Activated B cell treated with CpG ODN at 0.5 μM for 24 hours (primary cell): ENCODE data around the gene SNRNP25. TPM values are rescaled to one million over a fixed set of nuclear protein-coding genes. Genes with fewer than 3 reads are reported as not detected.

Source experiments
- ATAC-seq: fragments of 200-7000 bp; cut with Tn5 transposase; one replicate; pipeline ENCODE4 v1.10.0; 2021; ENCODE audit warnings: low read depth, mild to moderate bottlenecking, moderate library complexity
- CTCF ChIA-PET: fragments of 350-600 bp; sonication (Branson Sonifier 250); formaldehyde crosslinking; loops from one replicate; lab custom pipeline; 2021; ENCODE audit warnings: antibody characterized with exemption; lab: Charles Lee
- POLR2A ChIA-PET: fragments of 350-600 bp; sonication (Branson Sonifier 250); formaldehyde crosslinking; loops from one replicate; lab custom pipeline; 2021; ENCODE audit warnings: antibody characterized with exemption; lab: Charles Lee
- DNase-seq: peaks from one replicate; pipeline ENCODE4 v3.0.0; 2022
- H3K27ac Mint-ChIP-seq: one replicate; pipeline ENCODE4 v1.8.0; 2020; ENCODE audit warnings: mixed read lengths
- H3K27me3 Mint-ChIP-seq: one replicate; pipeline ENCODE4 v1.8.0; 2021; ENCODE audit warnings: mixed read lengths
- H3K36me3 Mint-ChIP-seq: one replicate; pipeline ENCODE4 v1.8.0; 2021; ENCODE audit warnings: low read depth, mixed read lengths
- H3K4me1 Mint-ChIP-seq: one replicate; pipeline ENCODE4 v1.8.0; 2021; ENCODE audit warnings: mixed read lengths
- H3K4me3 Mint-ChIP-seq: one replicate; pipeline ENCODE4 v1.8.0; 2020; ENCODE audit warnings: mild to moderate bottlenecking, mixed read lengths
- H3K9me3 Mint-ChIP-seq: one replicate; pipeline ENCODE4 v1.8.0; 2020; ENCODE audit warnings: mixed read lengths
- CTCF ChIP-seq: fragments of 200-600 bp; IDR thresholded peaks from one replicate; pipeline ENCODE4 v1.8.0; 2022; ENCODE audit warnings: antibody characterized with exemption, mild to moderate bottlenecking
- intact Hi-C: fragments of 100-400 bp; cut with micrococcal nuclease; formaldehyde crosslinking; loops from one replicate; pipeline ENCODE4 v1.15.1; 2024
- total RNA-seq: library from RNA; stranded (reverse); gene quantifications from 2 replicates; pipeline ENCODE4 v1.2.3, GENCODE V29; 2022

Gene SNRNP25
- total RNA-seq, 1 donor from 2014 or later, result 34.9 TPM

DNA sequence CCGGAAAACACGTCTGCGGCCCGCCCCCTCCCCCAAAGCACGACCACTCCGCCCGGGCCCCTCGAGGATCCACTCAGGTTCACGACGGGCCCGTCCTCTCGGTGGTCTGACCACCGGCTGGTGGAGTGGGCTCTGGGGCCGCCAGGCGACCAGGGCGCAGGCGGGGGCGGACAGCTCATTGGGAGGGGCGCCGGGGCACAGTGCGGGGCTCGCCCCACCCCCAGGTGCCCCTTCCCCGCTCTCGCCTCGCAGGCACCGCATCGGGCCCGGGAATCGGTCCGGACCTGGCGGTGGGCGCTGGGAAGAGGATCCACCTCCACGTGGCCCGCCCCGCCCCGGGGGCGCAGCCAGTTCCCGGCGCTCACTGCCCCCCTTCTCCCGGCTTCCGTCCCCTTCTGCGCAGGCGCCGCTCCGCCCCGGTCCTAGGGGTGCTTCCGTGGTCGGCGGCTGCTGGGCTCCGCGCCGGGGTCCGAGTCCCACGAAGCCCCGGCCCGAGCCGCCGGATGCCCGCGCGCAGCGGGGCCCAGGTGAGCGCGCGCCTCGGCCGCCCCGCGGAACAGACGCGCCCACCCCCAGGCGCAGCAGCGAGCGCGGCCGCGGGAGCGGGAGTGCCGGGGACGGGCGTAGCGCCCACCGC is 24.3 kb downstream of the SNRNP25 start, which contains the start of gene MPG:
TSS of gene MPG (plus strand) at position 419 of the 637 bp plus-strand sequence. CDS start at position 504, 85 bp downstream.
- peak within 1 kb of the TSS; percentile 88 for H3K27ac Mint-ChIP-seq

DNA sequence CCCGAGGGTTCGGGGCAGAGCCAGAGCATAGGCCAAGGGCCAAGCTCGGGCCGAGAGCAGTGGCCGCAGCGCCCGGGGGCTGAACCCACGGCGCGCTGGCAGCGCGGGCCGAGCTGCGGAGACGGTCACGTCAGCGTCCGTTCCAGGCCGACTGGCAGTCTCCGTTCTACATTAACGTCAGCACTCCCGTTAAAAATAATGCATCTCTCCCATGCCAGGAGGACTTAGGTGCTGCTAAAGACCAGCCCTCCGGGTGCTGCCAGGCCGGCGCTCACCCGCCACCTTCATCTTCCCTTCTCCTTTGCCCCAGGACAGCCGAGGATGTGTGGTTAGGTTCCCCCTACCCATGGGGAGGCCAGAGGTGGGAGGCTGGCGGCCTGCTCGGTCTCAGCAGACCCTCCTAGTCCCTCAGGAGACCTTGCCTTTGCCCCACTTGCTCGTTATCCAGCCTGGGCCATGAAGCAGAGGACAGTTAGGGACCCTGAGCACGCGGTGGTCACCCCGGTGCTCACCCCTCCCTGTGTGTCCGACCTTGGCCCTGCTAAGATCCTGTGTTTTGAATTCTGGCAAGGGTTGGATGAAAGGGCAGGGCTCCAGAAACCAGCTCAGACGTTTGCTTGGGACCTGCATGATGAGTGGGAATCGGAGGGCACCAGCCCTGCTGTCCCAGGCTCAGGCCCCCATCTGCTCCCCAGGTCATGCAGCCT is 25.0 kb downstream of the SNRNP25 start:
- no peaks in the 10 kb centered on the region for H3K9me3 Mint-ChIP-seq
- CTCF ChIA-PET, result interaction anchor here (1.9 to 3.2 kb wide), 2 partner anchors 13 to 18 kb away, joined by 4 to 19 read pairs; no protein-coding TSS in a partner anchor
- POLR2A ChIA-PET, result interaction anchor here (0.9 to 2.6 kb wide), 6 partner anchors 11 to 283 kb away, joined by 4 to 16 read pairs (median 8); partner anchors contain the start of genes POLR3K and SNRNP25
- peak overlapping the region; percentile 91 for H3K4me3 Mint-ChIP-seq
- peak overlapping the region; percentile 88 for H3K27ac Mint-ChIP-seq
- ATAC-seq (peak; percentile 19), DNase-seq (no peak)
- peaks cover 40% of the 10 kb centered on the region for H3K4me1 Mint-ChIP-seq
- H3K36me3 Mint-ChIP-seq, result peaks cover 17% of the 10 kb centered on the region
- no peak for TF ChIP-seq CTCF
- H3K27me3 Mint-ChIP-seq, result peaks cover 6% of the 10 kb centered on the region
- intact Hi-C loops, result loop anchor here (2.0 kb wide), 1 partner anchor 60 kb away; the partner anchor contains the start of gene NPRL3

More for the DNA sequence above, 24.3 kb downstream of the SNRNP25 start, which contains the start of gene MPG:
- ATAC-seq (peak; percentile 88), DNase-seq (peak; percentile 86)
- Mint-ChIP-seq H3K4me3 (peak within 1 kb of the TSS; percentile 91), H3K9me3 (no peaks in the 10 kb centered on the region), H3K27me3 (peaks cover 9% of the 10 kb centered on the region), H3K36me3 (peaks cover 16% of the 10 kb centered on the region), H3K4me1 (peaks cover 35% of the 10 kb centered on the region)
- no peak for TF ChIP-seq CTCF
- POLR2A ChIA-PET, result interaction anchor here (0.8 to 2.6 kb wide), 8 partner anchors 12 to 284 kb away, joined by 3 to 16 read pairs (median 4); partner anchors contain the start of genes NPRL3, POLR3K and SNRNP25
- intact Hi-C loops, result loop anchor here (1.0 to 2.0 kb wide), 3 partner anchors 13 to 61 kb away; partner anchors contain the start of genes NPRL3, POLR3K and SNRNP25
- CTCF ChIA-PET, result interaction anchor here (1.4 to 3.2 kb wide), 2 partner anchors 12 to 19 kb away, joined by 12 to 19 read pairs; no protein-coding TSS in a partner anchor

DNA sequence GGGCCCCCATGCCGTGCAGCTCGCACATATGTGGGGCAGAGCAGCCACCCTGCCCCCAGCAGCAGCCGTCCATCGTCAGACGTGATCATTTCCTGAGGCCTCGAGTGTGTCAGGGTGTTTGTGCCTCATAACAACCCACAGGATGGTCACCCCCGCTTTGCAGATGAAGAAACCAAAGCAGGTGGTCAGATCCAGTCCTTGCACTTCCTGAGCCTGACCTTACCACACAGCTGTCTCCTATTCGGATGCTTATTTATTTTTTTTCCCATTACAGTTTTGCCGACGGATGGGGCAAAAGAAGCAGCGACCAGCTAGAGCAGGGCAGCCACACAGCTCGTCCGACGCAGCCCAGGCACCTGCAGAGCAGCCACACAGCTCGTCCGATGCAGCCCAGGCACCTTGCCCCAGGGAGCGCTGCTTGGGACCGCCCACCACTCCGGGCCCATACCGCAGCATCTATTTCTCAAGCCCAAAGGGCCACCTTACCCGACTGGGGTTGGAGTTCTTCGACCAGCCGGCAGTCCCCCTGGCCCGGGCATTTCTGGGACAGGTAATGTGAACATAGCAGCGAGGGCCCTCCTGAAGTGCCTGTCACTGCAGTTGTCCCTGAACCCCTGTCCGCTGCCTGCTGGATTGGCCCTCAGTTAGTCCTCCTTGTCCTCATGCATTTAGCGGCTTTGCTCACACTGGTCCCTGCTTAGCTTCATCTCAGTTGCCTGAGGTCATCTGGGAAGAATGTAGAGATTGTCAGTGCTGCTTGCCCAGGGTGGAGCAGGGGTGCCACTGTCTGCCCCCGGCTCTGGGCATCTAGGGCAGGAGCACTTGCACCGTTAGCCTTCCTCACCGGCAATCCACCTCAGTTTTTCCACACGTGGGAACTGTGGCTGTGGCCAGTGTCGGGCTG is 25.8 kb downstream of the SNRNP25 start:
- DNase-seq (no peak), ATAC-seq (no peak)
- Mint-ChIP-seq H3K4me1 (peaks cover 48% of the 10 kb centered on the region), H3K36me3 (peaks cover 21% of the 10 kb centered on the region), H3K27me3 (peaks cover 2% of the 10 kb centered on the region), H3K4me3 (peak overlapping the region; percentile 91), H3K9me3 (no peaks in the 10 kb centered on the region), H3K27ac (peak overlapping the region; percentile 88)
- intact Hi-C loops, result loop anchor here (2.0 kb wide), 1 partner anchor 59 kb away; the partner anchor contains the start of gene NPRL3
- CTCF ChIA-PET, result interaction anchor here (1.9 kb wide), 1 partner anchor 14 kb away, joined by 4 read pairs; no protein-coding TSS in a partner anchor
- no peak for TF ChIP-seq CTCF
- POLR2A ChIA-PET, result interaction anchor here (0.9 to 1.2 kb wide), 2 partner anchors 10 to 283 kb away, joined by 4 to 5 read pairs; no protein-coding TSS in a partner anchor

GRCh38 chr16:83060-83603 is 29.5 kb downstream of the SNRNP25 start:
- peaks cover 49% of the 10 kb centered on the region for H3K36me3 Mint-ChIP-seq
- no peak for ATAC-seq
- H3K9me3 Mint-ChIP-seq, result no peaks in the 10 kb centered on the region
- H3K4me3 Mint-ChIP-seq, result no peak overlapping the region
- ChIA-PET CTCF (interaction anchor here (0.7 to 3.7 kb wide), 2 partner anchors 13 to 17 kb away, joined by 3 to 22 read pairs; no protein-coding TSS in a partner anchor), POLR2A (no interaction called here)
- intact Hi-C loops, result no loop called here
- peak overlapping the region; percentile 37 for H3K27ac Mint-ChIP-seq
- no peak for DNase-seq
- TF ChIP-seq CTCF, result no peak
- no peaks in the 10 kb centered on the region for H3K27me3 Mint-ChIP-seq
- peaks cover 45% of the 10 kb centered on the region for H3K4me1 Mint-ChIP-seq
